Measurements from ENCODE around the gene C1D.

DNA sequence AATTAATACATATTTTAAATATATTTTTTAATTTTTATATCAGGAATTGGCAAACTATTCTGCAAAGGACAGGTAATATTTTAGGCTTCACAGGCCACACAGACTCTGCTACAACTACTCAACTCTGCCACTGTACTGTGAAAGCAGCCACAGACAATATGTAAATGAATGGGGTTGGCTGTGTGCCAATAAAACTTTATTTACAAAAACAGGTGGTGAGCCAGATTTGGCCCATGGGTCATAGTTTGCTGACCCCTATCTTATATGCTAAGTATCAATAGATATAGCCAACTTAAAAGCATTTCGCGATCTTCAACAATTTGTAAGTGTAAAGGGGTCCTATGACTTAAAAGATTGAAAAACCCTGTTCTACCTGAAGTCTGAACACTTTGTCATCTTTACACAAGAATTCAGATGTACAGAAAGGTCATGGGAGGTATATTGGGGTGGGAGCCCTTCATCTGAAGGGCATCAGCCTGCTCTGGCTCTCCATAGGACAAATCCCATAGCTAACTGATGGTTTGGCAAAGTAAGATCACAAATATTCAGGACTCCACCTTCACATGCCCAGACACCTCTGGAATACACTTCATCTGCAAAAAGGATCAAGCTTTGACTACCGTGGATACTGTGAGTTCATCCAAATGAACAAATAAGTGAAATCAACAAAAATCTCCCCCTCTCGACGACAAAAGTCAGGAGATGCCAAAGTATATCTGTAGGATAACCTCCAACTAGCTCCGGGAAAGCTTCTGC lies 65.9 kb downstream of the C1D start:
- TF ChIP-seq TAF1 (IDR thresholded peaks at IDR 0.05; ENCODE audit: low read depth, low read length): no peak
- no peak for TF ChIP-seq POLR2A (IDR thresholded peaks at IDR 0.05; ENCODE audit: low read depth, low read length)
- no peak for TF ChIP-seq PAX5 (IDR thresholded peaks at IDR 0.05; ENCODE audit: insufficient read depth, low read length, severe bottlenecking)

Data from GM12891 (cell line).